22Rv1 (cell line): ENCODE results near the gene LAGE3.

Experiments
- H3K27ac ChIP-seq: fragments of 450-650 bp; 2 replicates; pipeline ENCODE4 v1.5.1; 2017
- CTCF ChIP-seq: fragments of 450-650 bp; IDR thresholded peaks from 2 replicates; pipeline ENCODE4 v1.5.1; 2017; ENCODE audit warnings: mild to moderate bottlenecking
- ZFX ChIP-seq: fragments of 450-650 bp; IDR thresholded peaks from 2 replicates; pipeline ENCODE4 v1.6.1; 2017; ENCODE audit warnings: antibody characterized with exemption, borderline replicate concordance

The LAGE3 gene

DNA sequence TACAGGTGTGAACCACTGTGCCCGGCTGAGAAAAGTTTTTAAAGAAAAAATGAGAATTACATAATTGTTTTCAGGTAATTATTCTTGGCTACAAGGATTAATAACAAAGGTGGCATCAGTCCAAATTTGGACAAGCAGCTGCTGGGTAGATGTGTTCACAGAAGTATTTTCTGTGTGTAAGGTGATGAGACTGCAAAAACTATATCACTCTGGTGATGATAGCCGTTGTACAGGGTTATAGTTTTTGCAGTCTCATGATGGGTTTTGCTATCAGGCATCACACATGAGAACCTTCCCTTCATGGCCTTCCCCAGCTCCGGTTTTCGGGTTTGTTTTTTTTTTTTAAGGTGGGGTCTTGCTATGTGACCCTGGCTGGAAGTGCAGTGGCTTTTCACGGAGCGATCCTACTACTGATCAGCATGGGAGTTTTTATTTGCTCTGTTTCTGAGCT lies 16.4 kb upstream of the LAGE3 start:
- no peak for TF ChIP-seq ZFX
- TF ChIP-seq CTCF: no peak
- H3K27ac ChIP-seq: no peak overlapping the region

- TF ChIP-seq ZFX: no peak
- no peak overlapping the region for H3K27ac ChIP-seq
Measured at GRCh38 chrX:154494715-154495114, 15.6 kb upstream of the LAGE3 start.

DNA sequence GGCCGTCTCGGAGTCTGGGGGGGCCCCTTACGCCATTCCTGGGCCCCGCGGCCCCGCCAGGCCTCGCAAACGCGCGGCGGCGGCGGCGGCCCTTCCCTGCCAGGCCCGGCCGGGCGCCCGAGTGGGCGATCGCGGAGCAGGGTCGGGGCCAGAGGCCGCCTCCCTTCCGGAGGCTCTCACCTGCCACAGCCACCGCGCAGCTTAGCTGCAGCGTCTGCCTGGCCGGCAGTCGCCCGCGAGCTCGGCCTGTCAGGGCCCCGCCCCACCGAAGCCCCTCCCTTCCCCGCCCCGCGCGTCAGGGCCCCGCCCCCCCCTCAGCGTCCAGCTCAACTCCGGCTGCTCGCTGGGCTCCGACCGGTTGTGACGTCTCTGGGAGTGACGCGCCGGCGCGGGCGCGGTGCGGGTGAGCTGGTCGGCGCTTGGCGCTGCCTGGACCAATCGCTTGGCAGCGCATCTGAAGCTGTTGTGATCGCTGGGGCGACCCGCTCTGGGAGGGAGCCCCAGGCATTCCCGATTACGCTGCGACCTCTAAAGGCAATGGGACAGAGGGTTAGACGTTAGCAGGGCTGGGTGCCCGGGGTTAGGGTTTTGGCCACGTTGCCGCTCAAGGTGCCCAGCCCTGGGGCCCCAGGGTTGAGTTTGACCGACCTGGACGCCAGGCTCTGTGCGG lies 11.5 kb upstream of the LAGE3 start, which contains the start of gene SLC10A3:
Gene SLC10A3 (minus strand): TSS at position 216 of the 670 bp plus-strand sequence. CDS start 1,689 bp downstream, outside the sequence.
- TF ChIP-seq ZFX (no peak), CTCF (no peak)
- H3K27ac ChIP-seq: peak within 1 kb of the TSS; percentile 73

DNA sequence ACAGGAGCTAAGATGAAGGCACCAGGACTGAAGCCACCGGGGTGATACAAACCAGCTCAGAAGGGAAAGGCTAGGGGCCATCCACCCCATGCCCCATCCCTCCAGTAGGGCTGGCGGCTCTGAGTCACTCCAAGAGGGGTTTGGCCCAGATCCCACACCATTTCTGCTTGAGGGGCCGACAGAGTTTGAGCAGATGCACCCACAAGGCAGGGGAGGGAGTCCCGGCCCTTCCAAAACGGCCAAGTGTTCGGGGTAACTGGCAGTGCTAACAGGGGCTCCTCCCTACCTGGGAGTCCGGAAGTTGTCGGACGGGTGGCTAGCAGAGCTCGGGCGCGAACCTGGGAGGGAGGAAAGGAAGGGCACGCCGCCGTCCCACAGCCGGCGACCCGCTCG lies 10.9 kb upstream of the LAGE3 start:
- TF ChIP-seq CTCF: no peak
- H3K27ac ChIP-seq: peak overlapping the region; percentile 73

DNA sequence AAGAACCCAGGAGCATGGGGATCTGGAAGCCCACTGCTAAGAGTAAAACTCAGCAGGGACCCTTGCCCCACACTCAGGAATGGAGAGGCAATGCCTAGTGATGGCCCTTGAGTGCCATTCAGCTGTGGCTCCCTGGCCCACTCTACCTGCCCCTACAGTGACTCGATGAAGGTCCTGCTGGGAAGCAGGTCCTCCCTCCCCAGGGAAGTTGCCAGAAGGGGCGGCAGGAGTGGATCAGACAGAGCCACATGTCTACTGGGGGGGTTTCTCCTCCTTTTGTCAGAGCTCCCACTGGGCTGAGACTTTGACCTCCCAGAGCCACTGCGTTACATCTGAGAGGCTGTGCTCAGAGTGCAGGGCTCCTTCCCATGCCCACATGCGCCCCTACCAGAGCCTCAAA lies 10.1 kb upstream of the LAGE3 start:
- peak overlapping the region; percentile 73; the same call in 1 of the 2 replicates for H3K27ac ChIP-seq
- no peak for TF ChIP-seq ZFX
- TF ChIP-seq CTCF: no peak

DNA sequence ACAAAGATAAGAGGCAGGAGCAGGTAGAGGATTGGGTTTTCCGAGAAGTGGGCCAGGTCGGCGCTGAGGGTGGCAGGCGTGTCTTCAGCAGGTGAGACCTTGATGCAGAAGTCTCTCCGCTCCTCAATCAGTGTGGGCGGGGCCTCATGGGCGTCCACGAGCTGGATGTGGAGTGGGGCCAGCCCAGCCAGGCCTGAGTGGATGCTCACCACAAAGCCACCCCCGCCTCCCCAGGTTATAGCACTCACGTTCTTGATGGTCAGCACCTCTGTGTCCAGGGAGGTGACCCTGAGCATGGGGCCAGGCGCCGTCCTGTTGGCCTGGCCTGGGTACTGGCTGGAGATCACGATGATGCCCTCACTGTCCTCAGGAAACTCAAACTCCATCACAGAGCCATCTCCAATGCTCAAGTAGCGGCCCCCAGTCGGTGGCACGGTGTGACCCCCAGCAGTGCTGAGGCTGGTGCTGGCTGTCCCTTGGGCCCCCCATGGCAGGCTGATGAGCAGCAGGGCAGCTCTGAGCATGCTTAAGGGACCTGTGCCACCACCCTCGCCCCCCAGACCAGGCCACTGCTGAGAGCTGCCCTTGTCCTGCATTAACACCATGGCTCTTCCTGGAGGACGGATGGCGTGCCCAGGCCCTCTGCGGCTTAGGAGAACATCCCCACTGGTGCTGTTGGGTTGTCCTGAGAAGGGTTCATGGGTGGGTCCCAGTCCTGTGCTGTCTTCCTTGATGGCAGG lies 9.4 kb upstream of the LAGE3 start:
- no peak overlapping the region for H3K27ac ChIP-seq

More for the DNA sequence above, 9.4 kb upstream of the LAGE3 start:
- no peak for TF ChIP-seq CTCF
- TF ChIP-seq ZFX: no peak
